PC-9 (cell line): ENCODE data around the gene BTBD10. TPM values are rescaled to one million over a fixed set of nuclear protein-coding genes. Genes with fewer than 3 reads are reported as not detected.

ENCODE experiments used
- BruUV-seq: library from RNA; stranded (reverse); fragments of 400-500 nt; replicated peaks from 2 replicates; lab custom pipeline; 2021; lab: Mats Ljungman, UMichigan
- CTCF ChIA-PET: fragments of 300-600 bp; sonication (Branson Sonifier 250); formaldehyde crosslinking; loops from one replicate; lab custom pipeline; 2022; ENCODE audit warnings: antibody characterized with exemption; lab: Charles Lee
- POLR2A ChIA-PET: fragments of 300-600 bp; sonication (Branson Sonifier 250); formaldehyde crosslinking; loops from one replicate; lab custom pipeline; 2022; ENCODE audit warnings: antibody characterized with exemption; ENCODE audit not compliant: unreplicated experiment; lab: Charles Lee
- DNase-seq, 2 experiments: peaks; one replicate each; pipeline versions ENCODE4 v3.0.0 to v3.0.0-alpha.2; 2015 to 2022; ENCODE audit warnings: mixed read lengths in 1 of 2
- H2AFZ ChIP-seq: fragments of 200-600 bp; sonication (generic); 2 replicates; pipeline ENCODE4 v1.8.1; 2017; ENCODE audit warnings: antibody characterized with exemption
- H3F3A ChIP-seq: fragments of 200-600 bp; sonication (generic); 2 replicates; pipeline ENCODE4 v1.8.1; 2017; ENCODE audit warnings: antibody characterized with exemption, mild to moderate bottlenecking, low read depth; ENCODE audit not compliant: insufficient read depth
- H3K27ac ChIP-seq: fragments of 200-600 bp; sonication (generic); 2 replicates; pipeline ENCODE4 v1.6.1; 2016; ENCODE audit warnings: mixed run types
- H3K27me3 ChIP-seq: fragments of 200-600 bp; sonication (generic); 2 replicates; pipeline ENCODE4 v1.6.1; 2016; ENCODE audit warnings: low read depth, mixed run types; ENCODE audit not compliant: insufficient read depth
- H3K36me3 ChIP-seq: fragments of 200-600 bp; sonication (generic); 2 replicates; pipeline ENCODE4 v1.6.1; 2016; ENCODE audit warnings: low read depth, mixed run types
- H3K4me1 ChIP-seq: fragments of 200-600 bp; sonication (generic); replicated peaks from 2 replicates; pipeline ENCODE4 v1.6.1; 2016; ENCODE audit warnings: mixed run types; ENCODE audit not compliant: insufficient read depth
- H3K4me2 ChIP-seq: fragments of 200-600 bp; sonication (generic); 2 replicates; pipeline ENCODE4 v1.6.1; 2017; ENCODE audit warnings: mixed run types
- H3K4me3 ChIP-seq: fragments of 200-600 bp; sonication (generic); 2 replicates; pipeline ENCODE4 v1.6.1; 2016; ENCODE audit warnings: mixed run types
- H3K79me2 ChIP-seq: fragments of 200-600 bp; sonication (generic); 2 replicates; pipeline ENCODE4 v1.6.1; 2017; ENCODE audit warnings: low read depth, mixed run types
- H3K9me2 ChIP-seq: fragments of 200-600 bp; sonication (generic); 2 replicates; pipeline ENCODE4 v1.8.1; 2017; ENCODE audit warnings: mild to moderate bottlenecking; ENCODE audit not compliant: insufficient read depth
- H3K9me3 ChIP-seq: fragments of 200-600 bp; sonication (generic); 2 replicates; pipeline ENCODE4 v1.8.1; 2016; ENCODE audit warnings: low read depth; ENCODE audit not compliant: insufficient read depth
- H4K20me1 ChIP-seq: fragments of 200-600 bp; sonication (generic); 2 replicates; pipeline ENCODE4 v1.8.1; 2017; ENCODE audit not compliant: insufficient read depth
- CTCF ChIP-seq: fragments of 200-600 bp; sonication (generic); conservative IDR thresholded peaks from 2 replicates; pipeline ENCODE4 v1.6.1; 2017; ENCODE audit warnings: mixed run types, antibody characterized with exemption, mild to moderate bottlenecking, moderate library complexity
- EZH2 ChIP-seq: fragments of 200-600 bp; sonication (generic); IDR thresholded peaks from 2 replicates; pipeline ENCODE4 v1.8.0; 2017; ENCODE audit warnings: antibody characterized with exemption, low read depth
- intact Hi-C: fragments of 100-400 bp; cut with micrococcal nuclease; formaldehyde crosslinking; loops from one replicate; pipeline ENCODE4 v1.10.0; 2022; ENCODE audit not compliant: unreplicated experiment
- total RNA-seq: library from RNA; stranded (reverse); gene quantifications from 2 replicates; pipeline ENCODE4 v1.2.3, GENCODE V29; 2021

The BTBD10 gene
- total RNA-seq, 1 experiment from 2014 or later = 16.5 TPM

- H3K36me3 ChIP-seq = no peaks in the 10 kb centered on the region
- H3K27ac ChIP-seq = no peak overlapping the region
- no peak overlapping the region for H2AFZ ChIP-seq
- no peak overlapping the region for H3K4me2 ChIP-seq
- POLR2A ChIA-PET = no interaction called here
- intact Hi-C loops = loop anchor here (10.0 kb wide), 1 partner anchor 383 kb away; no protein-coding TSS in a partner anchor
- BruUV-seq = no TSS peak
- no peaks in the 10 kb centered on the region for H3F3A ChIP-seq
- H3K9me2 ChIP-seq = no peaks in the 10 kb centered on the region
- TF ChIP-seq EZH2 (no peak), CTCF (no peak)
- DNase-seq = no peak
- no peak overlapping the region for H3K4me3 ChIP-seq
- H3K79me2 ChIP-seq = no peaks in the 10 kb centered on the region
- CTCF ChIA-PET = no interaction called here
- H3K27me3 ChIP-seq = no peaks in the 10 kb centered on the region
- no peaks in the 10 kb centered on the region for H3K4me1 ChIP-seq
- no peaks in the 10 kb centered on the region for H3K9me3 ChIP-seq
- no peaks in the 10 kb centered on the region for H4K20me1 ChIP-seq
Measured at GRCh38 chr11:13347901-13348300, 115.1 kb downstream of the BTBD10 start.

GRCh38 chr11:13346470-13346869, 116.6 kb downstream of the BTBD10 start:
- Histone ChIP-seq H3K4me2 (no peak overlapping the region), H2AFZ (no peak overlapping the region), H4K20me1 (no peaks in the 10 kb centered on the region), H3K4me3 (no peak overlapping the region), H3K27me3 (no peaks in the 10 kb centered on the region), H3F3A (no peaks in the 10 kb centered on the region), H3K79me2 (no peaks in the 10 kb centered on the region), H3K9me3 (no peaks in the 10 kb centered on the region), H3K9me2 (no peaks in the 10 kb centered on the region), H3K36me3 (no peaks in the 10 kb centered on the region), H3K4me1 (no peaks in the 10 kb centered on the region), H3K27ac (no peak overlapping the region)
- CTCF ChIA-PET = interaction anchor here (0.8 kb wide), 1 partner anchor 136 kb away, joined by 3 read pairs; no protein-coding TSS in a partner anchor
- intact Hi-C loops = loop anchor here (10.0 kb wide), 1 partner anchor 382 kb away; no protein-coding TSS in a partner anchor
- BruUV-seq = no TSS peak
- DNase-seq = no peak
- POLR2A ChIA-PET = no interaction called here
- no peak for TF ChIP-seq EZH2
- TF ChIP-seq CTCF = no peak

GRCh38 chr11:13344818-13345217, 118.2 kb downstream of the BTBD10 start:
- DNase-seq = no peak
- POLR2A ChIA-PET = no interaction called here

More at GRCh38 chr11:13344818-13345217, 118.2 kb downstream of the BTBD10 start:
- no peaks in the 10 kb centered on the region for H3F3A ChIP-seq
- no peak overlapping the region for H3K4me2 ChIP-seq
- no peaks in the 10 kb centered on the region for H3K4me1 ChIP-seq
- H3K4me3 ChIP-seq = no peak overlapping the region
- no peak for TF ChIP-seq EZH2
- TF ChIP-seq CTCF = no peak
- intact Hi-C loops = loop anchor here (1.0 to 10.0 kb wide), 4 partner anchors 106 to 1058 kb away; no protein-coding TSS in a partner anchor
- H3K79me2 ChIP-seq = no peaks in the 10 kb centered on the region
- H3K27me3 ChIP-seq = no peaks in the 10 kb centered on the region
- no peaks in the 10 kb centered on the region for H4K20me1 ChIP-seq
- H3K9me3 ChIP-seq = no peaks in the 10 kb centered on the region
- H3K27ac ChIP-seq = no peak overlapping the region
- H3K36me3 ChIP-seq = no peaks in the 10 kb centered on the region
- no TSS peak for BruUV-seq
- no peaks in the 10 kb centered on the region for H3K9me2 ChIP-seq
- CTCF ChIA-PET = interaction anchor here (2.3 kb wide), 1 partner anchor 135 kb away, joined by 6 read pairs; no protein-coding TSS in a partner anchor
- no peak overlapping the region for H2AFZ ChIP-seq
